ENCODE measurements around the gene CCDC24.

Gene CCDC24

DNA sequence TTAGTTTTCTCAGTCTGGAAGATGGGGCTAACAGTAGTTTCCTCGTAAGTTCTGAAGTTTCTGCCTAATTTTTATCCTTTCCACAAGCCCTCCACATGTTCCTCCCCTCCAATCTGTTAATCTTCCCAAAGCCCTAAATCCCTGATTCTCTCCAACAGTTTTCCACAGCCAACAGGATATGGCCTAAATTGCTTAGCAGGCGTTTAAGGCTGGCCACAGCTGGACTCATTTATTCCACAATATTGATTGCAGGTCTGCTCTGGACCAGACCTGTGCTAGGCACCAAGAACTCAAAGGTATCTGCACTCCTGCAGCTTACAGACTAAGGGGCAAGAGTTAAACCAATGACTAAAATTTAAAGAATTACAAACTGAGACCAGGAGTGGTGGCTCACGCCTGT, 35.9 kb downstream of the CCDC24 start:
- DNase-seq (ENCODE audit: extremely low read depth, insufficient read length): no peak
- TF ChIP-seq, protein P1, sequence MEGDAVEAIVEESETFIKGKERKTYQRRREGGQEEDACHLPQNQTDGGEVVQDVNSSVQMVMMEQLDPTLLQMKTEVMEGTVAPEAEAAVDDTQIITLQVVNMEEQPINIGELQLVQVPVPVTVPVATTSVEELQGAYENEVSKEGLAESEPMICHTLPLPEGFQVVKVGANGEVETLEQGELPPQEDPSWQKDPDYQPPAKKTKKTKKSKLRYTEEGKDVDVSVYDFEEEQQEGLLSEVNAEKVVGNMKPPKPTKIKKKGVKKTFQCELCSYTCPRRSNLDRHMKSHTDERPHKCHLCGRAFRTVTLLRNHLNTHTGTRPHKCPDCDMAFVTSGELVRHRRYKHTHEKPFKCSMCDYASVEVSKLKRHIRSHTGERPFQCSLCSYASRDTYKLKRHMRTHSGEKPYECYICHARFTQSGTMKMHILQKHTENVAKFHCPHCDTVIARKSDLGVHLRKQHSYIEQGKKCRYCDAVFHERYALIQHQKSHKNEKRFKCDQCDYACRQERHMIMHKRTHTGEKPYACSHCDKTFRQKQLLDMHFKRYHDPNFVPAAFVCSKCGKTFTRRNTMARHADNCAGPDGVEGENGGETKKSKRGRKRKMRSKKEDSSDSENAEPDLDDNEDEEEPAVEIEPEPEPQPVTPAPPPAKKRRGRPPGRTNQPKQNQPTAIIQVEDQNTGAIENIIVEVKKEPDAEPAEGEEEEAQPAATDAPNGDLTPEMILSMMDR (IDR thresholded peaks at IDR 0.05; ENCODE audit: insufficient read depth, low read length, poor library complexity, severe bottlenecking): no peak
- Histone ChIP-seq H3K36me3 (ENCODE audit: control insufficient read depth, insufficient read depth, low read length) (no peaks in the 10 kb centered on the region), H3K4me3 (replicated peaks; ENCODE audit: low read depth, low read length) (no peak overlapping the region), H3K27me3 (replicated peaks; ENCODE audit: control insufficient read depth, insufficient read depth, low read length) (no peaks in the 10 kb centered on the region)

DNA sequence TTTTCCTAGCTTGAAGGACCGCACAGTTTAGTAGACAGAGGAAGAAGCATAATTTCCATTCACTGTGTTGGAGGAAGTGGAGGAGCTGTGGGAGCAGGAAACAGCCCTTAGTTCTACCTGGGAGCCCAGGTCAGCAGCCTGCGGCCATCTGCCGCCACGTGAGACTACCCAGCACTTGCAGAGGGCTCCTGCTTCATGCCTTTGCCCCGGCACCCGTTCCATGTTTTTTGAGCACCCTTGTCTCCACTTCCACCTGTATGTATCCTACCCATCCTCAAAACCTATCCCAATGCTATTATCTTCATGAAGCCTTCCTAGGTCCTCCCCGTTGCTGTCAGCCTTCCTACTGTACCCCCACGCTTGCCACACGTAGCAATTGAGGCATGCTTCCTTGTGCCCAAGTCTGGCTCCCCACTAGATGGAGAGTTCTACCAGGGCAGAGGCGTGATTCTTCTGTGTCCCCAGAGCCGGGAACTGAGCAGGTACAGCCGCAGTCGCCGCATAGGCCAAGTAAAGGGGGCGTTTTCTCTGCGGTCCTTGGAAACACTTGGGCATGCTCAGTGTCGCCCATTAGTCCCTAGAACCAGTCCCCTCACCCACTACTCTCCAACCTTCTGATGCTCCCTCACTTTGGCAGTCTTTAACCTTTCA, 38.0 kb downstream of the CCDC24 start:
- no peak for DNase-seq (ENCODE audit: extremely low read depth, insufficient read length)
- H3K27me3 ChIP-seq (replicated peaks; ENCODE audit: control insufficient read depth, insufficient read depth, low read length): no peaks in the 10 kb centered on the region
- peak overlapping the region; percentile 71 for H3K4me3 ChIP-seq (replicated peaks; ENCODE audit: low read depth, low read length)
- TF ChIP-seq, protein P1 (IDR thresholded peaks at IDR 0.05; ENCODE audit: insufficient read depth, low read length, poor library complexity, severe bottlenecking): no peak
- no peaks in the 10 kb centered on the region for H3K36me3 ChIP-seq (ENCODE audit: control insufficient read depth, insufficient read depth, low read length)

DNA sequence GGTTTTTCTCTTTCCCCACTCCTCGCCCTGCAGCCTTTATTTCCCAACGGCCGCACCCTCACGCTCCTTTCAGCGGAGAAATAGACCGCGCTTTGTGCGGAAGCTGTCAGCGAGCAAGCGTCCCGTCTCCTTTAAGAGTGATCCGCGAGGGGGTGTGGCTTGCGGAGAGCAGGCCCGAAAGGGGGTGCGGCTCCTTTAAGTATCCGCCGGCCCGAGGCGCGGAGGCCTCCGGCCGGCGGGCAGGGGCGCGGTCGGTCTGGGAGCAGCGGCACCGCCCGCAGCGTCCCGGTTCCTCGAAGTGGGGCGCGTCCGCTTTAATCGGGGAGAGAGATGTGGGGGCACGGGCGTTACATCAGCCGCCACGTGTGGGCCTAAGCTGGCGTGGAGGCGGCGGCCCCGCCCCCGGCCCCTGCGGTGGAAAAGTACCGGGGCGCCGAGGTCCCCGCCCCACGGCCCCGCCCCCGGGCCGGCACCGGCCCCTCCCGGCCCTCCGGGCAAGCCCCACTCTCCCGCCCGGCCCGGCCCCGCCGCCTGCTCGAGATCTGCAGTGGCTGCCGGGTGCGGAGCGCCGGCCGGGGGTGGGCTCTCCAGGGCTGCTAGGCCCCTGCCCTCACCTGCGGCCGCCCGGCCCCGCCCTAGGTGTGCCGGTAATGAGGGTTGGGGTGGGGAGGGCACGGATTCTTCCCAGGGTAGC, 38.7 kb downstream of the CCDC24 start:
- TF ChIP-seq, protein P1 (IDR thresholded peaks at IDR 0.05; ENCODE audit: insufficient read depth, low read length, poor library complexity, severe bottlenecking): no peak
- H3K27me3 ChIP-seq (replicated peaks; ENCODE audit: control insufficient read depth, insufficient read depth, low read length): no peaks in the 10 kb centered on the region
- no peaks in the 10 kb centered on the region for H3K36me3 ChIP-seq (ENCODE audit: control insufficient read depth, insufficient read depth, low read length)
- DNase-seq (ENCODE audit: extremely low read depth, insufficient read length): peak; percentile 90
- peak overlapping the region; percentile 71 for H3K4me3 ChIP-seq (replicated peaks; ENCODE audit: low read depth, low read length)

DNA sequence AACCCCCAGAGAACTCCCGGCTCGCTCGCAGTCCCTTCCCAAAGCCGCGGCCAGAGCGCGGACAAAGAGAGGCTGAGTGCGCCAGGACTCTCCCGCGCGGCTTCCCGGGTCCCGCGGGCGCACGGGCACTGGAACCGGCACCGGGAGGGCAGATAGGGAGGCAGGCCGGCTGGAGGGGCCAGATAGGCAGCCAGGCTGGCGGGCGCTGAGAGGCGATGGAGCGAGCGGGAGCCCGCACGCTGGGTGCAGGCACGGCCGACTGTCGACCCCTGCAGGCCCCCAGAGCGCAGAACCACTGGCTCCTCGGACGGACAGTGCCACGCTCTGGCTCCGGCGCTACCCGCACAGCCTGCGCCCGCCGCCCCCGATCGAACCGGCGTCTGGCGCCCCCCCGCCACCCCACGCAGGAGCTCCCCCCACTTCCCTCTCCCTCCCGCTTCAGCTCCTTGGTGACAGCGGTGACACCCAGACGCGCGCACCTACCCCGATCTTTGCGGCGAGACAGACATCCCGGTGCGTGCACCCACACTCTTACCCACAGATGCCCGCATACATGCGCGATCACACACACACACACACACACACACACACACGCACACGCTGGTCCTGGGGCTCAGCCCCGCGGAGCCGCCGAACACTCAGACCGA, 39.3 kb downstream of the CCDC24 start:
- Histone ChIP-seq H3K4me3 (replicated peaks; ENCODE audit: low read depth, low read length) (peak overlapping the region; percentile 71), H3K27me3 (replicated peaks; ENCODE audit: control insufficient read depth, insufficient read depth, low read length) (no peaks in the 10 kb centered on the region), H3K36me3 (ENCODE audit: control insufficient read depth, insufficient read depth, low read length) (no peaks in the 10 kb centered on the region)
- TF ChIP-seq, protein P1 (IDR thresholded peaks at IDR 0.05; ENCODE audit: insufficient read depth, low read length, poor library complexity, severe bottlenecking): peak; percentile 32
- DNase-seq (ENCODE audit: extremely low read depth, insufficient read length): no peak

DNA sequence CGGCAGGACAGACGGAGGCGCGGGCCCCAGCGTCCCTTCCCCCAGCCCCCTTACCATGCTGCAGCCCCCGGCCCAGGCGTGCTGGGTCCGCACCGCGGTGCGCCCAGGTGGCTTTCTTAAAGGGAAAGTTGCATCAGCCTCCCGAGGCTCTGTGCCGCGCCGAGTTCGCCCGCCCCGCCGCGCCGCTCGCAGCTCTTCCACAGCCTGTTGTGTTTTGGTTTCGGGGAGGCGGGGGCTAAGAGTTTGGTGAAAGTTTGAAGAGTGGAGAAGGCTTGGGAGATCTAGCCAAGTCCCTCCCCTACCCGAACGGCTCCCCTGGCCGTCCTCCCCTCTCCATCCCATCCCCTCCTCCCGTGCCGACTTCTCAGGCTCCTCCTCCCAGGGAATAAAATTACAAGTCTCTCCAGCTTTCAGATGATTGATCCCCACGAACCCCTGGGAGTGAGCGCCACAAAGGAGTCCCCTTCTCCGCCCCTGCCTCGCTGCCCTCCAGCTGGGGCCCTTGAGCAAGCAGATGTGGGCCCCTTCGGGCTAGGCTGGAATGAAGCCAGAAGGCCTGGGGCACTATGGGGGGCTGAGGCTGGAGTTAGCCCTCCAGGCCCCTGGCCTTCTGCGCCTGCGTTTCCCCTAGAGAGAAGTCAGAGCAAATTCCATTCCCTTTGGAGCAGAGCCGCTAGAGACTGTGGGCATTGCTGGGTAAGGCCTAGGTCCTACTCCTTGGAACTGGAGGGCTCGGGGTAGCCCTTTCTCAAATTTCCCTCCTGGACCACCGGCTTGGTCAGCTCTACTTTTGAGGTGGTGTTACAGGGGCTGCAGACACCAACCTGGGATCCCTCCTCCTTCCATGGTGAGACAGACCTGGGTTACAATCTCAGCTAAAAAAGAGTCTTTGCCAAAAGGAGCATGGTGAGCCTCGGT, 40.1 kb downstream of the CCDC24 start, which contains the start of gene SLC6A9:
TSS of gene SLC6A9 (minus strand) at position 211 of the 918 bp plus-strand sequence. CDS start 7,185 bp downstream, outside the sequence.
- H3K27me3 ChIP-seq (replicated peaks; ENCODE audit: control insufficient read depth, insufficient read depth, low read length): no peaks in the 10 kb centered on the region
- TF ChIP-seq, protein P1 (IDR thresholded peaks at IDR 0.05; ENCODE audit: insufficient read depth, low read length, poor library complexity, severe bottlenecking): no peak
- DNase-seq (ENCODE audit: extremely low read depth, insufficient read length): peak; percentile 68
- no peaks in the 10 kb centered on the region for H3K36me3 ChIP-seq (ENCODE audit: control insufficient read depth, insufficient read depth, low read length)
- H3K4me3 ChIP-seq (replicated peaks; ENCODE audit: low read depth, low read length): peak within 1 kb of the TSS; percentile 71

Measured in GM06990 (cell line).